ENCODE data around the gene CORO1A.
A peak's percentile ranks its signal among the peaks of the same experiment; 100 is the strongest.
"Not testable (repeated sequence)": the region's sequence is repeated elsewhere in the genome, so short reads cannot be mapped to it uniquely, and the experiment has no call there.

The CORO1A gene

DNA sequence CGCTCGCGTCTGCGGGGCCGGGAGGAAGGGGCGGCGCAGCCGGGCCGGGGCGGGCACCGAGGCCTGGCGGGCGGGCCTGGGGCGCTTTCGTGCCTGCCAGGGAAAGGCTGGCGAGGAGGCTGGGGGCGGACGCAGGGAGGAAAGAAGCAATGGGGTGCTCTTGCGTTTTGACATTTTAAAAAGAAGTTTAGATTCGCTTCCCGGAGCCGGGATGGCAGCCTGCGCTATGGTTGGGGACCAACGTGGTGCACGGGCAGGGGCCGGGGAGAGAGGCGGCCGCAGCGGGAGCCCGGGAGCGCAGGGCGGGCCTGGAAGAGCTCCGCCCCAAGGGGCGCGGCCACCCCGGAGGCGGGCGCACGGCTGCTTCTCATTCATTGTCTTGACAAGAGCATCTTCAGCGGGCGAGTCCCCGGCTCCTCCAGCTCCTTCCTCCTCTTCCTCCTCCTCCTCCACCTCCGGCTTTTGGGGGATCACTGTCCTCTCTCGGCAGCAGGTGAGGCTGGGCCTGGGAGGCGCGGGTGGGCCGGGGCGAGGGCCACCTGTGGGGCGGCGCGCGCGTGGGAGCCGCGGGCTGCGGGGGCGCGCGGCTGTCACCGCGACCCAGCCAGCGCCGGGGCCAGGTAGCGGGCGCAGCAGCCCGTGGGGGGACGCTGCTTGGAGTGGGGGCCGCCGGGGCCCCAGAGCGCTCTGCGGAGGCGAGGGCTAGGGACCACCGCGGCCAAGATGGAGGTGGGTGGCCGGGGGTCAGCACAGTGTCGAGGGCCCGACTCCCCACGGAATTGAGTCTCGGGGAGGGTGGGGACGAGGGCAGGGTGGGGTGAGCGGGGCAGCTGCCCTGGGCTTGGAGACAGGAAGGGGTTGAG lies at the start of gene CORO1A:
Gene CORO1A, plus strand, starts transcription at position 370 of the 863 bp plus-strand sequence. CDS start 1,608 bp downstream, outside the sequence.
- peak; percentile 86 for DNase-seq

DNA sequence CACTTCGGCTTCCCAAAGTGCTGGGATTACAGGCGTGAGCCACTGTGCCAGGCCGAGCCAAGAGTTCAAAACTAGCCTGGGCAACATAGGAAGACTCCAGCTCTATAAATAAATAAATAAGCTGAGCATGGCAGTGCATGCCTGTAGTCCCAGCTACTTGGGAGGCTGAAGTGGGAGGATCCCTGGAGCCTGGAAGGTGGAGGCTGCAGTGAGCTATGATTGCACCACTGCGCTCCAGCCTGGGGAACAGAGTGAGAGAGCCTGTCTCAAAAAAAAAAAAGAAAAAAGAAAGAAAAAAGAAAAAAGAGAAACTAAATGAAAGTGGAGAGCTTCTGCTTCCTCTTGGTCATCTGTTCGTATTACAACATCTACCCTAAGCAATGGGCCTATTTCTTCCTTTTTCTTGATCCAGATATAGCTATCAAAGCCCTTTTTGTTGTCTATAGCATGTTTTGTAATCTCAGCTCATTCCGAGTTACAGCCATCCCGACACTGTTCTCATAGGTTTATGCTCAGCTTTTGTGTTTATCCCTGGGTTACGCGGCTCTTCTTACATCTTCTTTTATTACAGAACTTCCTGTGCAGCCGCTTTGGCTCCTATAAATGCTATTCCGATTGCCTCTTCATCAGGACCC lies 46.3 kb upstream of the CORO1A start:
- DNase-seq, result no peak

DNA sequence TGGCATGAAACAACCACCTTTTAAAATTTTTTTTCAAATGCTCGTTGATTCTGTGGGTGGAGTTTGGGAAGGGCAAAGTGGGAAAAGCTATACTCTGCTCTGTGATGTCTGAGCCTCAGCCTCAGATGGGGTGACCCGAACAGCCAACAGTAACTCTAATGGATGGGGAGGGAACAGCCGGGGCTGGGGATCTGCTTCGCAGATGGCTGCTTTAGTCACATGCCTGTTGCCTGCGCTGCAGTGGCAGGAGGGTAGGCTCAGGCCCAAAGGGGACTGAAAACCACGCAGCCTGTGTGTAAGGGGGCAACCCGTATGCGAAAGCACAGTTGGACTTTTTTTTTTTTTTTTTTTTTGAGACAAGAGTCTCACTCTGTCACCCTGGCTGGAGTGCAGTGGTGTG lies 45.5 kb upstream of the CORO1A start:
- no peak for DNase-seq

DNA sequence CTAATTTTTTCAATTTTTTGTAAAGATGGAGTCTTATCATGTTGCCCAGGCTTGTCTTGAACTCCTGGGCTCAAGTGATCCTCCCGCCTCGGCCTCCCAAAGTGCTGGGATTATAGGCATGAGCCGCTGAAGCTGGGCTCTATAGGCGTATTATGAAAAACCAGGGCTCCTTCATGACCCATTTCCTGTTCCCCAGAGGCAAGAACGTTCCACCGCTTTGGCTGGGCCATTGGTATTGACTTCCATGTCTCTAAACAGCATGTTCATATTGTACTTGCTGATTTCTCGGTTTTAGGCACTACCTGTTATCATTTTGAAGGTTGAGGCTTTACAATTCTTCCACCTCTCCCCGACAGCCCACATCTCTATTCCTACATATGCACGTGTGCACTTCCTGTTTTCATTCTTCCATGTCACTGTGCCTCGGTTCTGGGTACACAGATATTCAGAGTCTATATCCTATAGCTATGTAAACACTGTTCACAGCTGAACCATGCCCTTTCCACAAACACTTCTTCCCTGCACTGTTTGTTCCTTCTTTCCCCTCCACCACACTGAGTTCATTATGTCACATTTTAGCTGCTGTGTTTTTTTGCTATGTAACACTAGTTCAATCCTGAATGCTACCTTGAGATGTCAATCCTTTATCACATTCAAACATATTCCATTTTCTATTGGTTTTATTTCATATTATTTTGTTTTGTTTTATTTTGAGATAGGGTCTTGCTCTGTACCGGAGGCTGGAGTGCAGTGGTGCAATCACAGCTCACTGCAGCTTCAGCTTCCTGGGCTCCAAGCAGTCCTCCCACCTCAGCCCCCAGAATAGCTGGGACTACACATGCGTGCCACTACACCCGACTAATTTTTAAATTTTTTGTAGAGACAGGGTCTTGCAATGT lies 43.6 kb upstream of the CORO1A start:
- DNase-seq, result no peak

DNA sequence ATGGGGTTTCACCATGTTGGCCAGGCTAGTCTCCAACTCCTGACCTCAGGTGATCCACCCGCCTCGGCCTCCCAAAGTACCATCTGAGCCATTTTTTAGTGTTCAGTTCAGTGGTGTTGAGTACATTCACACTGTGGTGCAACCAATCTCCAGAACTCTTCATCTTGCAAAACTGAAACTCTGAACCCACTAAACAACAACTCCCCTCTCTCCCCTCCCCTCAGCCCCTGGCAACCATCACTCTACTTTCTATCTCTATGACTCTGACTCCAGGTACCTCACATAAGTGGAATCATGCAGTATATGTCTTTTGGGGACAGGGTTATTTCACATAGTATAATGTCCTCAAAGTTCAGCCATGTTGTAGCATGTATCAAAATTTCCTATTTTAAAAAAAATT lies 41.7 kb upstream of the CORO1A start:
- DNase-seq, result no peak

DNA sequence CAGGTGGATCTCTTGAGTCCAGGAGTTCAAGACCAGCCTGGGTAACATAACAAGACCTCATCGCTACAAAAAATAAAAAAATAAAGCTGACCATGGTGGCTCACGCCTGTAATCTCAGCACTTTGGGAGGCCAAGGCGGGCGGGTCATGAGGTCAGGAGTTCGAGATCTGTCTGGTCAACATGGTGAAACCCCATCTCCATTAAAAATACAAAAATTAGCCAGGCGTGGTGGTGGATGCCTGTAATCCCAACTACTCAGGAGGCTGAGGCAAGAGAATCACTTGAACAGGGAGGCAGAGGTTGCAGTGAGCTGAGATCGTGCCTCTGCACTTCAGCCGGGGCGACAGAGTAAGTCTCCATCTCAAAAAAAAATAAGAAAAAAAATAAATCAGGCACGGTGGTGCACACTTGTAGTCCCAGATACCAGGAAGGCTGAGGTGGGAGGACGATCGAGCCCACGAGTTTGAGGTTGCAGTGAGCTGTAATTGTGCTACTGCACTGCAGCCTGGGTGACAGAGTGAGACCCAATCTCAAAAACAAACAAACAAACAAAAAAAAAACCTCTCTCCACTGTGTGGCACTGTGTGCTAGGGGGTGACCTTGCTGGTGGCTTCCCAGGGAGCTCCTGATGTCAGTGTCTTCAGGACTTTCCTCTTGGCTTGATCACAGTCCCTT lies 40.6 kb upstream of the CORO1A start:
- no peak for DNase-seq

DNA sequence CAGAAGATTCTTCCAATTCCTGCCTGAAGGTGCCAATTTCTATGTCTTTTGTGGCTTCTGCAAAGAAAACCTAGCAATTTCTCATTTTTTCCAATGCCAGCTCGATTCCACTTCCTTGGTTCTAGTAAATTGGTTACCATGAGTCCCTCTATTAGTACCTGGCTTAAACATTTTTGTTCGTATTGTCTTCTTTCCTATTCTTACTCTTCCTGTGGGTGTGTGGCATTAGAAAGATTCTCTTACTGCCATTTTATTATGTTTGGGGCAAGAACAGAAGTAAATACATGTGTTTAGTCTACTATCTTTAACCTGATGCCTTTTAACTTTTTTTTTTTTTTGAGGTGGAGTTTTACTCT lies 40.1 kb upstream of the CORO1A start:
- no peak for DNase-seq

DNA sequence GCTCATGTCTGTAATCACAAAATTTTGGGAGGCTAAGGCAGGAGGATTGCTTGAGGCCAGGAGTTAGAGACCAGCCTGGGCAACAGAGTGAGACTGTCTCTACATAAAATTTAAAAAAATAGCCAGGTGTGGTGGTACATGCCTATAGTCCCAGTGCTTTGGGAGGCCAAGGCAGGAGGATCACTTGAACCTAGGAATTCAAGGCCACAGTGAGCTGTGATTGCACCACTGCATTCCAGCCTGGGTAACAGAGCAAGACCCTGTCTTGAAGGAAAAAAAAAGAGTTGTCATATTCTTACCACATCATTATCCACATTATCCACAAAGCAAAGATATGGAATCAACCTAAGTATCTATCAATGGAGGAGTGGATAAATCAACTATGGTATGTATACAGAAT lies 39.4 kb upstream of the CORO1A start:
- no peak for DNase-seq

DNA sequence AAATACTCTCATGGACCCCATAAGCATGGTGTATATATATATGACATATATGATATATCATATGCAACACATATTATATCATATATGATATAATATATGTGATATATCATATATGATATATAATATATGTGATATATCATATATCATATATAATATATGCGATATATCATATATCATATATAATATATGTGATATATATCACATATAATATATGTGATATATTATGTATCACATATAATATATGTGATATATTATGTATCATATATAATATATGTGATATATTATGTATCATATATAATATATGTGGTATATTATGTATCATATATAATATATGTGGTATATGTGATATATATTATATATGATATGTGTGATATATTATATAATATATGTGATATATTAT lies 38.5 kb upstream of the CORO1A start:
- DNase-seq, result no peak

DNA sequence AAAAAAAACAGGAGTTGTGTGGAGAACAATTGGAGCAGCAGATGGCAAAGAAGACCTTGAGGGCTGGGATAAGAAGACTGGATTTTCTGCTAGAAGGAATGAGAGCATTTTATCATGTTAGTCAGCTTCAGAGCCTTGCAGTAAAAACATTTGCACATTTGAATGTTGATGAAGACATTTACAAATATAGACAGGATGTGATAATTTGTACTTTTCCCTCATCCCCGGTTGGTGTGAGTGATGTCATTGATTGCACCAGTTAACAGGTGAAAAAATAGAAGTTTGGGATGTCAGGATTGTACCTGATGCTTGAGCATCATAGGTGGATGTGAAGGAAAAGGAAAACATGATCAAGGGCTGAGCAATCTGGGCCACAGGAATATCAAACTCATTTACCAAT lies 37.7 kb upstream of the CORO1A start:
- no peak for DNase-seq

DNA sequence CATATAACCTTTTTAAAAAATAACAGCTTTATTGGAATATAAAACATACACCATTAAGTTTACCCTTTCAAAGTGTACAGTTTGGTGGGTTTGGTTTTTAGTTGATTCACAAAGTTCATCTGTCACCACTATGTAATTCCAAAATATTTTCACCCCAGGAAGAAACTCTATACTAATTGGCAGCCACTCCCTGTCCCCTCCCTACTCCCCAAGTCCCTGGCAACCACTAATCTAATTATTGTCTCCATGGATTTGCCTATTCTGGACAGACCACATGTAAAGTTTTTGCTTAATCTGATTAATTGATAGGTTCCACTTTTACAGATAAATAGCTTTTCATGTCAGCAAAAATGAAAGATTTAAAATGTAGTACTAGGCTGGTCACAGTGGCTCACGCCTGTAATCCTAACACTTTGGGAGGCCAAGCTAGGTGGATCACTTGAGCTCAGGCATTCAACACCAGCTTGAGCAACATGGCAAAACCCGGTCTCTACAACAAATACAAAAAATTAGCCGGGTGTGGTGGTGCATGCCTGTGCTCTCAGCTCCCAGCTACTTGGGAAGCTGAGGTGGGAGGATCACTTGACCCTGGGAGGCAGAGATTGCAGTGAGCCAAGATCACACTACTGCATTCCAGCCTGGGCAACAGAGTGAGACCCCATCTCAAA lies 35.4 kb upstream of the CORO1A start:
- DNase-seq, result no peak

DNA sequence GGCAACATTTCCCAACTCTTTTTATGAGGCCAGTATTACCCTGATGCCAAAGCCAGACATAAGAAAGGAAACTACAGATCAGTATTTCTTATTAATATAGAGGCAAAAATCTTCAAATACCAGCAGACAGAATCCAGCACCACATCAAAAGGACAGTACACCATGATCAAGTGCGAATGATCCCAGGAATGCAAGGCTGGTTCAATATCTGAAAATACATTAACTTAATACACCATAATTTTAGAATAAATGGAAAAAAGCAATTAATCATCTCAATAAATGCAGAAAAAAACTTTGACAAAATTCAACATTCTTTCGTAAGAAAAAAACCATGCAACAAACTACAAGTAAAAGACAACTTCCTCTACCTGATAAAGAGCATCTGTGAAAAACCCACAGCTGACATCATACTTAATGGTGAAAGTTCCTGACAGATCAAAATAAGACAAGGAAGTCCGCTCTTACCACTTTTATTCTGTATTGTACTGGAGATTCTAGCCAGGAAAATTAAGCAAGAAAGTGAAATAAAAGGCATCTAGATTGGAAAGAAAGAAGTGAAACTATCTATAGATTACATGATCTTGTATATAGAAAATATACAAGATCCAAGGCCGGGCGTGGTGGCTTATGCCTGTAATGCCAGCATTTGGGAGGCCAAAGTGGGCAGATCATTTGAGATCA lies 34.0 kb upstream of the CORO1A start:
- DNase-seq, result no peak

DNA sequence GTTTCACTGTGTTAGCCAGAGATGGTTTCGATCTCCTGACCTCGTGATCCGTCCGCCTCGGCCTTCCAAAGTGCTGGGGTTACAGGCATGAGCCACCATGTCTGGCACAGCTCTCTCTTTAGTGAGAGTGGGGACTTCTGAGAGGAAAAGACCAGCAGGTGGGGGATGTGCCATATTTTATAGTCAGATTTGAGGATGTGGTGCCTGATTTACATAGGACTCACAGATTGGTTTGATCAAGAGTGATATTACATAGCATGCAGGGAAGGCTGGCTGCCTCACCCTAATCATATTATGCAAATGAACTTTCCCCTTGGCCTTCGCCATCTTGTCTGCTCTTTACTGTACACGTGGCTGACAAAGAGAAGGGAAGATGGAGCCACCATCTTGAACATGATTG lies 32.3 kb upstream of the CORO1A start:
- DNase-seq, result no peak

DNA sequence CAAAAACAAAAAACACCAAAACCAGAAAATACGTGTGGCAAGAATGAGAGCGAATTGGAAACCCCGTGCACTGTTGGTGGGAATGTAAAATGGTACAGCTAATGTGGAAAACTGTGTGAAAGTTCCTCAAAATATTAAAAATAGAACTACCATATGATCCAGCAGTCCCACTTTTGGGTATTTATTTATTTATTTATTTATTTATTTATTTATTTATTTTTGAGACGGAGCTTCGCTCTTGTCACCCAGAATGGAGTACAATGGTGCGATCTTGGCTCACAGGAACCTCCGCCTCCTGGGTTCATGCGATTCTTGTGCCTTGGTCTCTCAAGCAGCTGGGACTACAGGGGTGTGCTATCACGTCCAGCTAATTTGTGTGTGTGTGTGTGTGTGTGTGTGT lies 30.9 kb upstream of the CORO1A start:
- no peak for DNase-seq

DNA sequence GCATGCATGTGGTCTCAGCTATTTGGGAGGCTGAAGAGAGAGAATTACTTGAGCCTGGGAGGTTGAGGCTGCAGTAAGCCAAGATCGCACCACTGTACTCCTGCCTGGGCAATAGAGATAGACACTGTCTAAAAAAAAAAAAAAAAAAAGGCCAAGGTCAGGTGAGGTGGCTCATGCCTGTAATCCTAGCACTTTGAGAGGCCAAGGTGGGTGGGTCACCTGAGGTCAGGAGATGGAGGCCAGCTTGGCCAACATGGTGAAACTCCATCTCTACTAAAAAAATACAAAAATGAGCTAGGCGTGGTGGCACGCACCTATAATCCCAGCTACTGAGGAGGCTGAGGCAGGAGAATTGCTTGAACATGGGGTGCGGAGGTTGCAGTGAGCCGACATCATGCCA lies 28.2 kb upstream of the CORO1A start:
- DNase-seq, result no peak

DNA sequence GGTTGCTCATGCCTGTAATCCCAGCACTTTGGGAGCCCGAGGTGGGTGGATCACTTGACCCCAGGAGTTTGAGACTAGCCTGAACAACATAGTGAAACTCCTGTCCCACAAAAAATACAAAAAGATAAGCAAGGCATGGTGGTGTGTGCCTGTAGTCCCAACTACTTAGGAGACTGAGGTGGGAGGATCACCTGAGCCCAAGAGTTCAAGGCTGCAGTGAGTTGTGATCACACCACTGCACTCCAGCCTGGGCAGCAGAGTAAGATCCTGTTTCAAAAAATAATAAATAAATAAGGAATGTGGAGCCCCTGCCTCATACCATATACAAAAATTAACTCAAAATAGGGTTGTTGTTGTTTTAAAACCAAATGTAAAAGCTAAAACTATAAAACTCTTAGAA lies 26.2 kb upstream of the CORO1A start:
- no peak for DNase-seq

DNA sequence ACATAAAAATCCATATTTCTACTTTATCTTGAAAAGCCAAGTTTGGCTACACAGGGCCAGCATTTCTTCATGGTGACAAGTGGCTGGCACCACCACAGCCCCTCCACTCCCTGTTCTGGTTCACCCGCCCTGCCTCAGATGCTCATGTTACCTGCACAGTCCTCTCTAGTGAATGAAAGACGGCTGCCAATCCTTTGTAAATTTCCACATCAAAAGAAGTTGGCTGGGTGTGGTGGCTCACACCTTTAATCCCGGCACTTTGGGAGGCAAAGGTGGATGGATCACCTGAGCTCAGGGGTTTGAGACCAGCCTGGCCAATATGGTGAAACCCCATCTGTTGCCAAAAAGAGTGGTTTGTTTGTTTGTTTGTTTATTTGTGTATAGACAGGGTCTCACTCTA lies 19.9 kb upstream of the CORO1A start:
- no peak for DNase-seq

DNA sequence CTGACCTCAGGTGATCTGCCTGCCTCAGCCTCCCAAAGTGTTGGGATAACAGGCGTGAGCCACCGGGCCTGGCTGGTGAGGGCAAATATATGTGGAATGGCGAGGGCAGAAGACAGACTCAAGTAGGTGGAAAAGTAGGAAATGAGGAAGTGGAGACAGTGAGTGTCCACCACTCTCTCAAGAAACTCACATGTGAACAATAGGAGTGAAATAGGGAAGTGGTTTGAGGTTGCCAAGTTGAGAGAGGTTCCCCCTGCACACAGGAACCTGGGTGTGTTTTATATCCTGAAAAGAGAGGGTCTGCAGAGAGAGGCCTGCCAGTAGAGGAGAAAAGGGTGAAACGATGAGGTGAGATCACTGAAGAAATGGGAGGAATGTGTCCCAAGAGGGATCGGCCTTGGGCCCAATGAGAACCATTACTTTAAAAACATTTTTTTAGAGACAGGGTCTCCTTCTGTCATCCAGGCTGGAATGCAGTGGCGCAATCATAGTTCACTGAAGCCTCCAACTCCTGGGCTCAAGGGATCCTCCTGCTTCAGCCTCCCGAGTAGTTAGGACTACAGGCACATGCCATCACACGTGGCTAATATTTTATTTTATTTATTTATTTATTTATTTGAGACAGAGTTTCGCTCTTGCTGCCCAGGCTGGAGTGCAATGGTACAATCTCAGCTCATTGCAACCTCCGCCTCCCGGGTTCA lies 17.1 kb upstream of the CORO1A start:
- no peak for DNase-seq

DNA sequence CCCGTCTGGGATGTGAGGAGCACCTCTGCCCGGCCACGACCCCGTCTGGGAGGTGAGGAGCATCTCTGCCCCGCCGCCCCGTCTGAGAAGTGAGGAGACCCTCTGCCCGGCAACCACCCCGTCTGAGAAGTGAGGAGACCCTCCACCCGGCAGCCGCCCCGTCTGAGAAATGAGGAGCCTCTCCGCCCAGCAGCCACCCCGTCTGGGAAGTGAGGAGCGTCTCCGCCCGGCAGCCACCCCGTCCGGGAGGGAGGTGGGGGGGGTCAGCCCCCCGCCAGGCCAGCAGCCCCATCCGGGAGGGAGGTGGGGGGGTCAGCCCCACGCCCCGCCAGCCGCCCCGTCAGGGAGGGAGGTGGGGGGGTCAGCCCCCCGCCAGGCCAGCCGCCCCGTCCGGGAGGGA lies 14.7 kb upstream of the CORO1A start:
- not testable (repeated sequence) for DNase-seq

DNA sequence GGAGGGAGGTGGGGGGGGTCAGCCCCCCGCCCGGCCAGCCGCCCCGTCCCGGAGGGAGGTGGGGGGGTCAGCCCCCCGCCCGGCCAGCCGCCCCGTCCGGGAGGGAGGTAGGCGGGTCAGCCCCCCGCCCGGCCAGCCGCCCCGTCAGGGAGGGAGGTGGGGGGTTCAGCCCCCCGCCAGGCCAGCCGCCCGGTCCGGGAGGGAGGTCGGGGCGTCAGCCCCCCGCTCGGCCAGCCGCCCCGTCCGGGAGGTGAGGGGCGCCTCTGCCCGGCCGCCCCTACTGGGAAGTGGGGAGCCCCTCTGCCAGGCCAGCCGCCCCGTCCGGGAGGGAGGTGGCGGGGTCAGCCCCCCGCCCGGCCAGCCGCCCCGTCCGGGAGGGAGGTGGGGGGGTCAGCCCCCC lies 14.0 kb upstream of the CORO1A start:
- not testable (repeated sequence) for DNase-seq

DNA sequence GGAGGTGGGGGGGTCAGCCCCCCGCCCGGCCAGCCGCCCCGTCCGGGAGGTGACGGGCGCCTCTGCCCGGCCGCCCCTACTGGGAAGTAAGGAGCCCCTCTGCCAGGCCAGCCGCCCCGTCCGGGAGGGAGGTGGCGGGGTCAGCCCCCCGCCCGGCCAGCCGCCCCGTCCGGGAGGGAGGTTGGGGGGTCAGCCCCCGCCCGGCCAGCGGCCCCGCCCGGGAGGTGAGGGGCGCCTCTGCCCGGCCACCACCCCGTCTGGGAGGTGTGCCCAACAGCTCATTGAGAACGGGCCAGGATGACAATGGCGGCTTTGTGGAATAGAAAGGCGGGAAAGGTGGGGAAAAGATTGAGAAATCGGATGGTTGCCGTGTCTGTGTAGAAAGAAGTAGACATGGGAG lies 13.3 kb upstream of the CORO1A start:
- DNase-seq, result not testable (repeated sequence)
